GM18873 (cell line): ENCODE measurements around the gene GON7.
"Not testable (repeated sequence)": the region's sequence is repeated elsewhere in the genome, so short reads cannot be mapped to it uniquely, and the experiment has no call there.

ENCODE experiments used
- ATAC-seq: cut with Tn5 transposase; IDR thresholded peaks from one replicate; pipeline ENCODE4 v1.9.1; 2021; ENCODE audit warnings: mild to moderate bottlenecking, moderate library complexity, moderate number of reproducible peaks; ENCODE audit not compliant: unreplicated experiment, low FRiP score

The GON7 gene

GRCh38 chr14:93206793-93207467, at the start of gene GON7, which contains the start of gene UBR7:
Gene GON7, minus strand, starts transcription at chr14:93207065. Its CDS starts 28 bp downstream, at chr14:93207037.
Gene UBR7, plus strand, starts transcription at chr14:93207256. Its CDS starts 36 bp downstream, at chr14:93207292.
- ATAC-seq = peak; percentile 78

GRCh38 chr14:93249128-93249831, 42.4 kb upstream of the GON7 start:
- no peak for ATAC-seq

GRCh38 chr14:93246534-93246933, 39.7 kb upstream of the GON7 start:
- no peak for ATAC-seq

- no peak for ATAC-seq
Observed at GRCh38 chr14:93245764-93246420, 39.0 kb upstream of the GON7 start.

GRCh38 chr14:93240678-93241000, 33.8 kb upstream of the GON7 start:
- ATAC-seq = no peak

- ATAC-seq = no peak
Observed at GRCh38 chr14:93239869-93240677, 33.2 kb upstream of the GON7 start.

GRCh38 chr14:93234798-93235197, 27.9 kb upstream of the GON7 start:
- no peak for ATAC-seq

- ATAC-seq = not testable (repeated sequence)
Observed at GRCh38 chr14:93233078-93233477, 26.2 kb upstream of the GON7 start.

- no peak for ATAC-seq
Observed at GRCh38 chr14:93232159-93232558, 25.3 kb upstream of the GON7 start.

GRCh38 chr14:93231129-93231979, 24.5 kb upstream of the GON7 start:
- ATAC-seq = no peak

- no peak for ATAC-seq
Observed at GRCh38 chr14:93230539-93230938, 23.7 kb upstream of the GON7 start.

- no peak for ATAC-seq
Observed at GRCh38 chr14:93228550-93228949, 21.7 kb upstream of the GON7 start.

GRCh38 chr14:93223565-93223964, 16.7 kb upstream of the GON7 start:
- no peak for ATAC-seq

- ATAC-seq = no peak
Observed at GRCh38 chr14:93220509-93220908, 13.6 kb upstream of the GON7 start.

GRCh38 chr14:93219103-93219726, 12.3 kb upstream of the GON7 start:
- ATAC-seq = no peak

GRCh38 chr14:93214598-93214997, 7.7 kb upstream of the GON7 start:
- no peak for ATAC-seq

GRCh38 chr14:93212432-93212831, 5.6 kb upstream of the GON7 start:
- peak; percentile 57 for ATAC-seq

GRCh38 chr14:93207468-93208308, 823 bp upstream of the GON7 start:
- peak; percentile 26 for ATAC-seq
